WTC11 (cell line): ENCODE results near the gene SLC38A3. TPM values are rescaled to one million over a fixed set of nuclear protein-coding genes. Genes with fewer than 3 reads are reported as not detected.

ENCODE experiments used
- ATAC-seq: fragments of 200-7000 bp; cut with Tn5 transposase; 2 replicates; pipeline ENCODE4 v1.10.0; 2021; ENCODE audit warnings: mild to moderate bottlenecking, moderate library complexity
- CTCF ChIA-PET: fragments of 300-600 bp; sonication (Branson Sonifier 250); formaldehyde crosslinking; loops from one replicate; lab custom pipeline; 2021; ENCODE audit warnings: antibody characterized with exemption; lab: Charles Lee
- POLR2A ChIA-PET: fragments of 350-600 bp; sonication (Branson Sonifier 250); formaldehyde crosslinking; loops from one replicate; lab custom pipeline; 2021; ENCODE audit warnings: antibody characterized with exemption; lab: Charles Lee
- DNase-seq: peaks from one replicate; pipeline ENCODE4 v3.0.0; 2021; ENCODE audit warnings: low spot score
- H3K27ac Mint-ChIP-seq: 2 replicates; pipeline ENCODE4 v1.8.0; 2021; ENCODE audit warnings: mixed read lengths
- H3K27me3 Mint-ChIP-seq: 2 replicates; pipeline ENCODE4 v1.8.0; 2021; ENCODE audit warnings: low read depth, mild to moderate bottlenecking, moderate library complexity, mixed read lengths
- H3K36me3 Mint-ChIP-seq: 2 replicates; pipeline ENCODE4 v1.8.0; 2021; ENCODE audit warnings: mixed read lengths
- H3K4me1 Mint-ChIP-seq: 2 replicates; pipeline ENCODE4 v1.8.0; 2022; ENCODE audit warnings: mixed read lengths
- H3K4me3 Mint-ChIP-seq: 2 replicates; pipeline ENCODE4 v1.8.0; 2021; ENCODE audit warnings: mild to moderate bottlenecking, moderate library complexity, mixed read lengths
- H3K9me3 Mint-ChIP-seq: 2 replicates; pipeline ENCODE4 v1.8.0; 2021; ENCODE audit warnings: mixed read lengths
- CBFB ChIP-seq: sonication (generic); formaldehyde crosslinking; IDR thresholded peaks from 2 replicates; pipeline ENCODE4 v1.8.1; 2022; ENCODE audit warnings: mild to moderate bottlenecking, low read depth, missing genetic modification reagents
- JAZF1 ChIP-seq: fragments of 250-450 bp; sonication (Bioruptor Pico); IDR thresholded peaks from 2 replicates; pipeline ENCODE4 v1.9.0; 2021; ENCODE audit warnings: moderate library complexity, mild to moderate bottlenecking, inconsistent platforms
- KAT7 ChIP-seq: sonication (generic); formaldehyde crosslinking; IDR thresholded peaks from 2 replicates; pipeline ENCODE4 v1.8.1; 2023; ENCODE audit warnings: missing genetic modification reagents, mild to moderate bottlenecking, borderline replicate concordance
- MLX ChIP-seq: sonication (generic); formaldehyde crosslinking; IDR thresholded peaks from 2 replicates; pipeline ENCODE4 v1.8.1; 2023; ENCODE audit warnings: mild to moderate bottlenecking, missing genetic modification reagents, moderate library complexity
- ZBTB21 ChIP-seq: sonication (generic); formaldehyde crosslinking; IDR thresholded peaks from 2 replicates; pipeline ENCODE4 v1.8.1; 2023; ENCODE audit warnings: mild to moderate bottlenecking, missing genetic modification reagents, borderline replicate concordance
- ZMAT4 ChIP-seq: fragments of 250-450 bp; sonication (Bioruptor Pico); IDR thresholded peaks from 2 replicates; pipeline ENCODE4 v1.9.0; 2021; ENCODE audit warnings: mild to moderate bottlenecking
- ZNF121 ChIP-seq: sonication (generic); formaldehyde crosslinking; IDR thresholded peaks from 2 replicates; pipeline ENCODE4 v1.8.0; 2023; ENCODE audit warnings: missing genetic modification reagents
- ZNF232 ChIP-seq: sonication (generic); formaldehyde crosslinking; IDR thresholded peaks from 2 replicates; pipeline ENCODE4 v1.8.0; 2022; ENCODE audit warnings: mild to moderate bottlenecking, missing genetic modification reagents
- ZNF263 ChIP-seq: sonication (generic); formaldehyde crosslinking; IDR thresholded peaks from 2 replicates; pipeline ENCODE4 v1.8.1; 2022; ENCODE audit warnings: low read depth, mild to moderate bottlenecking, moderate library complexity, missing genetic modification reagents
- ZNF396 ChIP-seq: fragments of 250-450 bp; sonication (Bioruptor Pico); IDR thresholded peaks from 2 replicates; pipeline ENCODE4 v1.8.0; 2021; ENCODE audit warnings: mild to moderate bottlenecking, moderate library complexity, borderline replicate concordance
- ZNF416 ChIP-seq: fragments of 250-450 bp; sonication (Bioruptor Pico); IDR thresholded peaks from 2 replicates; pipeline ENCODE4 v1.9.0; 2021; ENCODE audit warnings: mild to moderate bottlenecking, inconsistent platforms
- total RNA-seq: library from RNA; stranded (reverse); gene quantifications from 3 replicates; pipeline ENCODE4 v1.2.3, GENCODE V29; 2021
- TF ChIP-seq, protein P1 (sequence below): sonication (generic); formaldehyde crosslinking; conservative IDR thresholded peaks from 2 replicates; pipeline ENCODE4 v1.8.1; 2022; ENCODE audit warnings: mild to moderate bottlenecking, missing genetic modification reagents
- TF ChIP-seq, protein P2 (sequence below): fragments of 250-450 bp; sonication (Bioruptor Pico); conservative IDR thresholded peaks from 2 replicates; pipeline ENCODE4 v1.9.0; 2021; ENCODE audit warnings: mild to moderate bottlenecking
- TF ChIP-seq, protein P3 (sequence below): sonication (generic); formaldehyde crosslinking; IDR thresholded peaks from 2 replicates; pipeline ENCODE4 v1.8.0; 2022; ENCODE audit warnings: mild to moderate bottlenecking, missing genetic modification reagents
- TF ChIP-seq, protein P4 (sequence below): fragments of 200-600 bp; IDR thresholded peaks from 2 replicates; pipeline ENCODE4 v1.8.0; 2022; ENCODE audit warnings: antibody characterized with exemption
- TF ChIP-seq, protein P5 (sequence below): fragments of 250-450 bp; sonication (Bioruptor Pico); IDR thresholded peaks from 2 replicates; pipeline ENCODE4 v2.1.2; 2022; ENCODE audit warnings: mild to moderate bottlenecking, moderate library complexity
- TF ChIP-seq, protein P6 (sequence below): sonication (generic); formaldehyde crosslinking; IDR thresholded peaks from 2 replicates; pipeline ENCODE4 v1.8.1; 2022; ENCODE audit warnings: mild to moderate bottlenecking, missing genetic modification reagents, moderate library complexity, borderline replicate concordance
- TF ChIP-seq, protein P7 (sequence below): sonication (generic); formaldehyde crosslinking; IDR thresholded peaks from 2 replicates; pipeline ENCODE4 v1.8.1; 2023; ENCODE audit warnings: mild to moderate bottlenecking, missing genetic modification reagents, borderline replicate concordance
- TF ChIP-seq, protein P8 (sequence below): sonication (generic); formaldehyde crosslinking; IDR thresholded peaks from 2 replicates; pipeline ENCODE4 v1.8.0; 2022; ENCODE audit warnings: mild to moderate bottlenecking, missing genetic modification reagents

SLC38A3 gene
- total RNA-seq, 1 experiment from 2014 or later: 0.90 TPM

GRCh38 chr3:50258029-50258680 is 53.1 kb downstream of the SLC38A3 start (continued):
- TF ChIP-seq ZBTB21 (CRISPR knock-in tag) (no peak), ZNF263 (CRISPR knock-in tag) (no peak), ZNF121 (CRISPR knock-in tag) (no peak), ZNF232 (CRISPR knock-in tag) (no peak), ZNF416 (CRISPR knock-in tag) (no peak), JAZF1 (CRISPR knock-in tag) (no peak), CBFB (CRISPR knock-in tag) (no peak)
- TF ChIP-seq, protein P1, sequence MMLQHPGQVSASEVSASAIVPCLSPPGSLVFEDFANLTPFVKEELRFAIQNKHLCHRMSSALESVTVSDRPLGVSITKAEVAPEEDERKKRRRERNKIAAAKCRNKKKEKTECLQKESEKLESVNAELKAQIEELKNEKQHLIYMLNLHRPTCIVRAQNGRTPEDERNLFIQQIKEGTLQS (CRISPR knock-in tag): no peak
- TF ChIP-seq, protein P2, sequence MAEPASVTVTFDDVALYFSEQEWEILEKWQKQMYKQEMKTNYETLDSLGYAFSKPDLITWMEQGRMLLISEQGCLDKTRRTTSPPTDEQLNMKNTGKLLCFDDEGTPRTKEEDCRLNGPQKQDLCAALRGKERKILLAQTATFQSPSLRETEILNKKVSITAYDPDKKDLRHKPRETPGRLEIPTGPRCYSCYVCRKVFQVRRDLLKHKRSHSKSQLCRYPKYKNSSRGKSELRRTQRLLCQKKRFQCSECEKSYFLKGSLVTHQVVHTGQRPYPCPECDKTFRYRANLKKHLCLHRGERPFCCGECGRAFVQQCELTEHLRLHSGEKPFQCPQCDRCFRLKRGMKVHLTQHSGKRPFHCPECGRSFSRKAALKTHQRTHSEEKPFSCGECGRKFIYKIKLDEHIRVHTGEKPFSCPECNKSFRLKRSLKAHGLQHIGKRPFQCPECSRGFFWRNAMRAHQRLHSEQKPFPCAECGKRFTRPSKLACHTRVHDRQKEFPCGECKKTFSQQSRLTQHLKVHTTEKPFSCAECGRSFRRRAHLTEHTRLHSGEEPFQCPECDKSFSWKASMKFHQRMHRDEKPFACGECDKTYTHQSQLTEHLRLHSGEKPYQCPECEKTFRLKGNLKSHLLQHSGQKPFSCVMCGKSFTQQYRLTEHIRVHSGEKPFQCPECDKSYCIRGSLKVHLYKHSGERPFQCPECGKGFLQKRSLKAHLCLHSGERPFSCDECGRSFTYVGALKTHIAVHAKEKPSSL (CRISPR knock-in tag): no peak
- TF ChIP-seq, protein P3, sequence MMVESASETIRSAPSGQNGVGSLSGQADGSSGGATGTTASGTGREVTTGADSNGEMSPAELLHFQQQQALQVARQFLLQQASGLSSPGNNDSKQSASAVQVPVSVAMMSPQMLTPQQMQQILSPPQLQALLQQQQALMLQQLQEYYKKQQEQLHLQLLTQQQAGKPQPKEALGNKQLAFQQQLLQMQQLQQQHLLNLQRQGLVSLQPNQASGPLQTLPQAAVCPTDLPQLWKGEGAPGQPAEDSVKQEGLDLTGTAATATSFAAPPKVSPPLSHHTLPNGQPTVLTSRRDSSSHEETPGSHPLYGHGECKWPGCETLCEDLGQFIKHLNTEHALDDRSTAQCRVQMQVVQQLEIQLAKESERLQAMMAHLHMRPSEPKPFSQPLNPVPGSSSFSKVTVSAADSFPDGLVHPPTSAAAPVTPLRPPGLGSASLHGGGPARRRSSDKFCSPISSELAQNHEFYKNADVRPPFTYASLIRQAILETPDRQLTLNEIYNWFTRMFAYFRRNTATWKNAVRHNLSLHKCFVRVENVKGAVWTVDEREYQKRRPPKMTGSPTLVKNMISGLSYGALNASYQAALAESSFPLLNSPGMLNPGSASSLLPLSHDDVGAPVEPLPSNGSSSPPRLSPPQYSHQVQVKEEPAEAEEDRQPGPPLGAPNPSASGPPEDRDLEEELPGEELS: no peak
- TF ChIP-seq, protein P4, sequence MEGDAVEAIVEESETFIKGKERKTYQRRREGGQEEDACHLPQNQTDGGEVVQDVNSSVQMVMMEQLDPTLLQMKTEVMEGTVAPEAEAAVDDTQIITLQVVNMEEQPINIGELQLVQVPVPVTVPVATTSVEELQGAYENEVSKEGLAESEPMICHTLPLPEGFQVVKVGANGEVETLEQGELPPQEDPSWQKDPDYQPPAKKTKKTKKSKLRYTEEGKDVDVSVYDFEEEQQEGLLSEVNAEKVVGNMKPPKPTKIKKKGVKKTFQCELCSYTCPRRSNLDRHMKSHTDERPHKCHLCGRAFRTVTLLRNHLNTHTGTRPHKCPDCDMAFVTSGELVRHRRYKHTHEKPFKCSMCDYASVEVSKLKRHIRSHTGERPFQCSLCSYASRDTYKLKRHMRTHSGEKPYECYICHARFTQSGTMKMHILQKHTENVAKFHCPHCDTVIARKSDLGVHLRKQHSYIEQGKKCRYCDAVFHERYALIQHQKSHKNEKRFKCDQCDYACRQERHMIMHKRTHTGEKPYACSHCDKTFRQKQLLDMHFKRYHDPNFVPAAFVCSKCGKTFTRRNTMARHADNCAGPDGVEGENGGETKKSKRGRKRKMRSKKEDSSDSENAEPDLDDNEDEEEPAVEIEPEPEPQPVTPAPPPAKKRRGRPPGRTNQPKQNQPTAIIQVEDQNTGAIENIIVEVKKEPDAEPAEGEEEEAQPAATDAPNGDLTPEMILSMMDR: no peak

DNA sequence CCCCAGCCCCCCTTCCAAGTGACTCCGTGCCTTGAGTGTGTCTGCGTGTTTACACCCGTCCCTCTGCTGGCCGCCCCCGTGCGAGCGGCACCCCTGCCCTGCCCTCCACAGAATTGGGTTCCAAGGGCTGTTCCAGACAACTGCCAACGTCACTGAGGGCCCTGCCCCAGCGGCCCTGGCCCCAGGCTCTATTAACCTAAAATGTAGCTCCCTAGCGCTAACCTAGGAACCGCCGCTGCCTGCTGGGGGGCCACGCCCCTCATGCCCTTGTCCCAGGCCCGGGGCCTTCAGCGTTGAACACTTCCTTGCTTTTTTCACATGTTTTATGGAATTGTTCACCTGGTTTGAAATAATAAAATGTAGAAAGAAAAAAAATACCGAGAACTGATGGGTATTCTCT is 53.9 kb downstream of the SLC38A3 start:
- no peak overlapping the region for H3K4me3 Mint-ChIP-seq
- H3K9me3 Mint-ChIP-seq: no peaks in the 10 kb centered on the region
- POLR2A ChIA-PET: interaction anchor here (0.7 to 1.6 kb wide), 2 partner anchors 23 to 1716 kb away, joined by 3 to 6 read pairs; partner anchors contain the start of genes ABHD14A and GNAI2
- TF ChIP-seq, protein P5, sequence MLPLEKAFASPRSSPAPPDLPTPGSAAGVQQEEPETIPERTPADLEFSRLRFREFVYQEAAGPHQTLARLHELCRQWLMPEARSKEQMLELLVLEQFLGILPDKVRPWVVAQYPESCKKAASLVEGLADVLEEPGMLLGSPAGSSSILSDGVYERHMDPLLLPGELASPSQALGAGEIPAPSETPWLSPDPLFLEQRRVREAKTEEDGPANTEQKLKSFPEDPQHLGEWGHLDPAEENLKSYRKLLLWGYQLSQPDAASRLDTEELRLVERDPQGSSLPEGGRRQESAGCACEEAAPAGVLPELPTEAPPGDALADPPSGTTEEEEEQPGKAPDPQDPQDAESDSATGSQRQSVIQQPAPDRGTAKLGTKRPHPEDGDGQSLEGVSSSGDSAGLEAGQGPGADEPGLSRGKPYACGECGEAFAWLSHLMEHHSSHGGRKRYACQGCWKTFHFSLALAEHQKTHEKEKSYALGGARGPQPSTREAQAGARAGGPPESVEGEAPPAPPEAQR: no peak
- TF ChIP-seq ZNF396: no peak
- TF ChIP-seq KAT7: no peak
- TF ChIP-seq, protein P6, sequence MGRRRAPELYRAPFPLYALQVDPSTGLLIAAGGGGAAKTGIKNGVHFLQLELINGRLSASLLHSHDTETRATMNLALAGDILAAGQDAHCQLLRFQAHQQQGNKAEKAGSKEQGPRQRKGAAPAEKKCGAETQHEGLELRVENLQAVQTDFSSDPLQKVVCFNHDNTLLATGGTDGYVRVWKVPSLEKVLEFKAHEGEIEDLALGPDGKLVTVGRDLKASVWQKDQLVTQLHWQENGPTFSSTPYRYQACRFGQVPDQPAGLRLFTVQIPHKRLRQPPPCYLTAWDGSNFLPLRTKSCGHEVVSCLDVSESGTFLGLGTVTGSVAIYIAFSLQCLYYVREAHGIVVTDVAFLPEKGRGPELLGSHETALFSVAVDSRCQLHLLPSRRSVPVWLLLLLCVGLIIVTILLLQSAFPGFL (CRISPR knock-in tag): no peak
- TF ChIP-seq, protein P7, sequence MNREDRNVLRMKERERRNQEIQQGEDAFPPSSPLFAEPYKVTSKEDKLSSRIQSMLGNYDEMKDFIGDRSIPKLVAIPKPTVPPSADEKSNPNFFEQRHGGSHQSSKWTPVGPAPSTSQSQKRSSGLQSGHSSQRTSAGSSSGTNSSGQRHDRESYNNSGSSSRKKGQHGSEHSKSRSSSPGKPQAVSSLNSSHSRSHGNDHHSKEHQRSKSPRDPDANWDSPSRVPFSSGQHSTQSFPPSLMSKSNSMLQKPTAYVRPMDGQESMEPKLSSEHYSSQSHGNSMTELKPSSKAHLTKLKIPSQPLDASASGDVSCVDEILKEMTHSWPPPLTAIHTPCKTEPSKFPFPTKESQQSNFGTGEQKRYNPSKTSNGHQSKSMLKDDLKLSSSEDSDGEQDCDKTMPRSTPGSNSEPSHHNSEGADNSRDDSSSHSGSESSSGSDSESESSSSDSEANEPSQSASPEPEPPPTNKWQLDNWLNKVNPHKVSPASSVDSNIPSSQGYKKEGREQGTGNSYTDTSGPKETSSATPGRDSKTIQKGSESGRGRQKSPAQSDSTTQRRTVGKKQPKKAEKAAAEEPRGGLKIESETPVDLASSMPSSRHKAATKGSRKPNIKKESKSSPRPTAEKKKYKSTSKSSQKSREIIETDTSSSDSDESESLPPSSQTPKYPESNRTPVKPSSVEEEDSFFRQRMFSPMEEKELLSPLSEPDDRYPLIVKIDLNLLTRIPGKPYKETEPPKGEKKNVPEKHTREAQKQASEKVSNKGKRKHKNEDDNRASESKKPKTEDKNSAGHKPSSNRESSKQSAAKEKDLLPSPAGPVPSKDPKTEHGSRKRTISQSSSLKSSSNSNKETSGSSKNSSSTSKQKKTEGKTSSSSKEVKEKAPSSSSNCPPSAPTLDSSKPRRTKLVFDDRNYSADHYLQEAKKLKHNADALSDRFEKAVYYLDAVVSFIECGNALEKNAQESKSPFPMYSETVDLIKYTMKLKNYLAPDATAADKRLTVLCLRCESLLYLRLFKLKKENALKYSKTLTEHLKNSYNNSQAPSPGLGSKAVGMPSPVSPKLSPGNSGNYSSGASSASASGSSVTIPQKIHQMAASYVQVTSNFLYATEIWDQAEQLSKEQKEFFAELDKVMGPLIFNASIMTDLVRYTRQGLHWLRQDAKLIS (CRISPR knock-in tag): no peak
- TF ChIP-seq, protein P8, sequence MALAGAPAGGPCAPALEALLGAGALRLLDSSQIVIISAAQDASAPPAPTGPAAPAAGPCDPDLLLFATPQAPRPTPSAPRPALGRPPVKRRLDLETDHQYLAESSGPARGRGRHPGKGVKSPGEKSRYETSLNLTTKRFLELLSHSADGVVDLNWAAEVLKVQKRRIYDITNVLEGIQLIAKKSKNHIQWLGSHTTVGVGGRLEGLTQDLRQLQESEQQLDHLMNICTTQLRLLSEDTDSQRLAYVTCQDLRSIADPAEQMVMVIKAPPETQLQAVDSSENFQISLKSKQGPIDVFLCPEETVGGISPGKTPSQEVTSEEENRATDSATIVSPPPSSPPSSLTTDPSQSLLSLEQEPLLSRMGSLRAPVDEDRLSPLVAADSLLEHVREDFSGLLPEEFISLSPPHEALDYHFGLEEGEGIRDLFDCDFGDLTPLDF (CRISPR knock-in tag): no peak
- no peak for TF ChIP-seq MLX (CRISPR knock-in tag)
- TF ChIP-seq ZMAT4 (CRISPR knock-in tag): no peak

More for the DNA sequence above, 53.9 kb downstream of the SLC38A3 start:
- Mint-ChIP-seq H3K36me3 (peaks cover 16% of the 10 kb centered on the region), H3K27me3 (no peaks in the 10 kb centered on the region), H3K27ac (peak overlapping the region; percentile 38; the same call in 1 of the 2 replicates), H3K4me1 (peaks cover 29% of the 10 kb centered on the region)
- ATAC-seq (no peak), DNase-seq (no peak)
- CTCF ChIA-PET: interaction anchor here (0.6 to 7.6 kb wide), 15 partner anchors 8 to 152 kb away, joined by 3 to 151 read pairs (median 17); partner anchors contain the start of genes GNAI2, HYAL3, LSMEM2 and NAA80
